HepG2 (cell line): Measurements from ENCODE around the gene BST2. TPM values are rescaled to one million over a fixed set of nuclear protein-coding genes. Genes with fewer than 3 reads are reported as not detected.

Experiments
- CSRNP2 ChIP-seq: sonication (generic); formaldehyde crosslinking; conservative IDR thresholded peaks from 2 replicates; pipeline ENCODE4 v1.8.0; 2022; ENCODE audit warnings: low read depth, missing genetic modification reagents
- FOXO1 ChIP-seq: sonication (generic); formaldehyde crosslinking; IDR thresholded peaks from 2 replicates; pipeline ENCODE4 v1.4.0; 2020; ENCODE audit warnings: missing genetic modification reagents
- HNRNPUL1 ChIP-seq: fragments of 200-400 bp; formaldehyde crosslinking; IDR thresholded peaks from 2 replicates; pipeline ENCODE4 v1.6.1; 2017; ENCODE audit warnings: low read depth, mild to moderate bottlenecking, low read length, moderate library complexity
- MLLT10 ChIP-seq: sonication (generic); formaldehyde crosslinking; IDR thresholded peaks from 2 replicates; pipeline ENCODE4 v1.4.0; 2020; ENCODE audit warnings: missing genetic modification reagents
- PREB ChIP-seq: sonication (generic); formaldehyde crosslinking; IDR thresholded peaks from 2 replicates; pipeline ENCODE4 v1.4.0; 2020; ENCODE audit warnings: missing genetic modification reagents
- RAD21 ChIP-seq: fragments of 450-650 bp; formaldehyde crosslinking; IDR thresholded peaks from 2 replicates; pipeline ENCODE4 v1.5.0; 2020; ENCODE audit warnings: mild to moderate bottlenecking
- RXRA ChIP-seq: sonication (generic); formaldehyde crosslinking; IDR thresholded peaks from 2 replicates; pipeline ENCODE4 v1.5.1; 2020; ENCODE audit warnings: missing genetic modification reagents
- SALL1 ChIP-seq: sonication (generic); formaldehyde crosslinking; IDR thresholded peaks from 2 replicates; pipeline ENCODE4 v1.8.0; 2022; ENCODE audit warnings: mild to moderate bottlenecking, missing genetic modification reagents
- SRF ChIP-seq: IDR thresholded peaks from 2 replicates; pipeline ENCODE4 v1.6.1; 2011; ENCODE audit warnings: mild to moderate bottlenecking, low read depth, low read length, moderate library complexity
- STAG1 ChIP-seq: sonication (generic); formaldehyde crosslinking; IDR thresholded peaks from 2 replicates; pipeline ENCODE4 v1.4.0; 2020; ENCODE audit warnings: missing genetic modification reagents
- XRCC5 ChIP-seq: fragments of 200-400 bp; formaldehyde crosslinking; optimal IDR thresholded peaks from 2 replicates; pipeline ENCODE3; 2017; ENCODE audit warnings: mild to moderate bottlenecking, low read length
- ZFP91 ChIP-seq: sonication (generic); formaldehyde crosslinking; IDR thresholded peaks from 2 replicates; pipeline ENCODE4 v1.9.0; 2022; ENCODE audit warnings: missing genetic modification reagents, mild to moderate bottlenecking, borderline replicate concordance
- ZKSCAN1 ChIP-seq: fragments of 150-350 bp; IDR thresholded peaks from 2 replicates; pipeline ENCODE4 v1.6.1; 2014; ENCODE audit warnings: low read length
- ZNF431 ChIP-seq: sonication (generic); formaldehyde crosslinking; IDR thresholded peaks from 2 replicates; pipeline ENCODE4 v1.9.0; 2022; ENCODE audit warnings: missing genetic modification reagents, low read depth, mild to moderate bottlenecking, borderline replicate concordance
- ZNF687 ChIP-seq: sonication (generic); formaldehyde crosslinking; IDR thresholded peaks from 2 replicates; pipeline ENCODE4 v1.5.1; 2020; ENCODE audit warnings: mild to moderate bottlenecking, missing genetic modification reagents, moderate library complexity
- ZNF768 ChIP-seq: sonication (generic); formaldehyde crosslinking; IDR thresholded peaks from 2 replicates; pipeline ENCODE4 v1.4.0; 2020; ENCODE audit warnings: missing genetic modification reagents
- ZSCAN12 ChIP-seq: sonication (generic); formaldehyde crosslinking; IDR thresholded peaks from 2 replicates; pipeline ENCODE4 v1.9.0; 2021; ENCODE audit warnings: mild to moderate bottlenecking, missing genetic modification reagents
- ZSCAN21 ChIP-seq: sonication (generic); formaldehyde crosslinking; IDR thresholded peaks from 2 replicates; pipeline ENCODE4 v1.8.0; 2022; ENCODE audit warnings: mild to moderate bottlenecking, missing genetic modification reagents, moderate library complexity, borderline replicate concordance
- polyA plus RNA-seq, 8 experiments: library from polyadenylated mRNA; depleted of rRNA in 3 of 8; stranded (reverse) in 7 of 8; unstranded in 1 of 8; fragments of >200 nt; fragmentation: Illumina TruSeq in 4 of 8; extraction: Trizol in 4 of 8; gene quantifications; 2 replicates each; pipeline versions ENCODE4 v1.2.1 to v1.2.3, GENCODE V29; 2011 to 2016; ENCODE audit warnings: low read depth in 4 of 8, missing spikeins in 1 of 8, mixed read lengths in 1 of 8; ENCODE audit not compliant: insufficient read depth in 1 of 8
- total RNA-seq, 5 experiments: library from RNA; depleted of rRNA; stranded (reverse); fragments of >200 nt; fragmentation: Illumina TruSeq; extraction: Trizol; gene quantifications; 2 replicates each; pipeline ENCODE4 v1.2.3, GENCODE V29; 2016; ENCODE audit warnings: low read depth in 1 of 5

BST2 gene
- total and polyA plus RNA-seq, 2 of the 13 experiments (the other 11 are each of a cell fraction or from before 2014, with no cell fraction given), result 58.8 to 93.8 TPM

GRCh38 chr19:17385878-17386611, 19.4 kb downstream of the BST2 start (continued):
- TF ChIP-seq SALL1 (0 out of 2 replicates have a peak, but pooled peaks have one; percentile 10), ZNF768 (CRISPR knock-in tag) (peak; percentile 39; the same call in 1 of the 2 replicates), ZNF431 (CRISPR knock-in tag) (no peak), XRCC5 (peak; percentile 46), RXRA (no peak), FOXO1 (CRISPR knock-in tag) (no peak), ZNF687 (CRISPR knock-in tag) (peak; percentile 31; the same call in 1 of the 2 replicates), PREB (CRISPR knock-in tag) (0 out of 2 replicates have a peak, but pooled peaks have one; percentile 42), ZSCAN21 (0 out of 2 replicates have a peak, but pooled peaks have one; percentile 22), ZKSCAN1 (no peak), SRF (no peak), ZFP91 (CRISPR knock-in tag) (peak; percentile 41; the same call in 1 of the 2 replicates), ZSCAN12 (CRISPR knock-in tag) (no peak), RAD21 (CRISPR knock-in tag) (peak; percentile 69), STAG1 (peak; percentile 80), HNRNPUL1 (no peak), CSRNP2 (CRISPR knock-in tag) (no peak), MLLT10 (CRISPR knock-in tag) (no peak)
